ENCODE data around the gene RBM10.

The RBM10 gene

DNA sequence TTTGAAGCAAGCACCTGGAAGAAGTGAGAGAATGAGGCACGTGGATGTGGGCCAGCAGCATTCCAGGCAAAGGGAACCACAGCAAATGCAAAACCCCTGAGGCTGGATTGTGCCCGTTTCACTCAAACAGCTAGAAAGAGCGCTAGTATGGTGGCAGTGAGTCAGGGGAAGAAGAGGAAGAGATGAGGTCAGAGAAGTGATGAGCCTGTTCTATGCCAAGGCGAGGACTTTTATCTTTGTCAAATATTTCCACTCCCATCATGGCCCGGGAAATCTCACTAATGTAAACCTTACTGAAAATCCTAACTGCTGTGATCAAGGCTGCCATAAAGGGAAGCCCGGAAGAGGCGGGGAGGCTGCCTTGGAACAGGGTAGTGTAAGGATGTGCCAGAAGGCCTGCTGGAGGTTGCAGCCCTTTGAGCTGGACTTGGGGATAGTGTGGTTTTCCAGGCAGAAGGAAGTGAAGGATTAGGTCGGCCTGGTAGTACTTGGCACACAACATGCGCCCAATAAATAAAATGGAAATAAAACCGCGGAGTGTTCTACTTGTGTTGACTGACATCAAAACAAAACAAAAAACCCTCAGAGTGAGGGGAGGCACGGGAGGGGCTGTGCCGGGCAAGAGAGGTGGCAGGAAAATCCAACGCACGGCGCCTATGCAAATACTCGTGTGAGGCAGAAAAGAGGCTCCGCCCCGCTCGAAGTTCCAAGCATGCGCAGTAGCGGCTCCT lies 72.3 kb downstream of the RBM10 start:
- TF ChIP-seq, protein P1, sequence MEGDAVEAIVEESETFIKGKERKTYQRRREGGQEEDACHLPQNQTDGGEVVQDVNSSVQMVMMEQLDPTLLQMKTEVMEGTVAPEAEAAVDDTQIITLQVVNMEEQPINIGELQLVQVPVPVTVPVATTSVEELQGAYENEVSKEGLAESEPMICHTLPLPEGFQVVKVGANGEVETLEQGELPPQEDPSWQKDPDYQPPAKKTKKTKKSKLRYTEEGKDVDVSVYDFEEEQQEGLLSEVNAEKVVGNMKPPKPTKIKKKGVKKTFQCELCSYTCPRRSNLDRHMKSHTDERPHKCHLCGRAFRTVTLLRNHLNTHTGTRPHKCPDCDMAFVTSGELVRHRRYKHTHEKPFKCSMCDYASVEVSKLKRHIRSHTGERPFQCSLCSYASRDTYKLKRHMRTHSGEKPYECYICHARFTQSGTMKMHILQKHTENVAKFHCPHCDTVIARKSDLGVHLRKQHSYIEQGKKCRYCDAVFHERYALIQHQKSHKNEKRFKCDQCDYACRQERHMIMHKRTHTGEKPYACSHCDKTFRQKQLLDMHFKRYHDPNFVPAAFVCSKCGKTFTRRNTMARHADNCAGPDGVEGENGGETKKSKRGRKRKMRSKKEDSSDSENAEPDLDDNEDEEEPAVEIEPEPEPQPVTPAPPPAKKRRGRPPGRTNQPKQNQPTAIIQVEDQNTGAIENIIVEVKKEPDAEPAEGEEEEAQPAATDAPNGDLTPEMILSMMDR (conservative IDR thresholded peaks at IDR 0.05; ENCODE audit: low read depth, low read length): no peak
- peak overlapping the region; percentile 32 for H3K4me3 ChIP-seq (ENCODE audit: low read length)
- DNase-seq (ENCODE audit: low read depth): no peak

- TF ChIP-seq, protein P1 (conservative IDR thresholded peaks at IDR 0.05; ENCODE audit: low read depth, low read length): no peak
- DNase-seq (ENCODE audit: low read depth): peak; percentile 98
Observed at GRCh38 chrX:47217852-47218279, 72.8 kb downstream of the RBM10 start.

GRCh38 chrX:47218280-47218919 lies 73.4 kb downstream of the RBM10 start, which contains the start of gene CDK16:
TSS of gene CDK16 (plus strand) at chrX:47218681. CDS start at chrX:47223558, 4,877 bp downstream.
- H3K4me3 ChIP-seq (ENCODE audit: low read length): peak within 1 kb of the TSS; percentile 68
- DNase-seq (ENCODE audit: low read depth): peak; percentile 57
- TF ChIP-seq, protein P1 (conservative IDR thresholded peaks at IDR 0.05; ENCODE audit: low read depth, low read length): no peak

More at GRCh38 chrX:47217852-47218279, 72.8 kb downstream of the RBM10 start:
- peak overlapping the region; percentile 68 for H3K4me3 ChIP-seq (ENCODE audit: low read length)

DNA sequence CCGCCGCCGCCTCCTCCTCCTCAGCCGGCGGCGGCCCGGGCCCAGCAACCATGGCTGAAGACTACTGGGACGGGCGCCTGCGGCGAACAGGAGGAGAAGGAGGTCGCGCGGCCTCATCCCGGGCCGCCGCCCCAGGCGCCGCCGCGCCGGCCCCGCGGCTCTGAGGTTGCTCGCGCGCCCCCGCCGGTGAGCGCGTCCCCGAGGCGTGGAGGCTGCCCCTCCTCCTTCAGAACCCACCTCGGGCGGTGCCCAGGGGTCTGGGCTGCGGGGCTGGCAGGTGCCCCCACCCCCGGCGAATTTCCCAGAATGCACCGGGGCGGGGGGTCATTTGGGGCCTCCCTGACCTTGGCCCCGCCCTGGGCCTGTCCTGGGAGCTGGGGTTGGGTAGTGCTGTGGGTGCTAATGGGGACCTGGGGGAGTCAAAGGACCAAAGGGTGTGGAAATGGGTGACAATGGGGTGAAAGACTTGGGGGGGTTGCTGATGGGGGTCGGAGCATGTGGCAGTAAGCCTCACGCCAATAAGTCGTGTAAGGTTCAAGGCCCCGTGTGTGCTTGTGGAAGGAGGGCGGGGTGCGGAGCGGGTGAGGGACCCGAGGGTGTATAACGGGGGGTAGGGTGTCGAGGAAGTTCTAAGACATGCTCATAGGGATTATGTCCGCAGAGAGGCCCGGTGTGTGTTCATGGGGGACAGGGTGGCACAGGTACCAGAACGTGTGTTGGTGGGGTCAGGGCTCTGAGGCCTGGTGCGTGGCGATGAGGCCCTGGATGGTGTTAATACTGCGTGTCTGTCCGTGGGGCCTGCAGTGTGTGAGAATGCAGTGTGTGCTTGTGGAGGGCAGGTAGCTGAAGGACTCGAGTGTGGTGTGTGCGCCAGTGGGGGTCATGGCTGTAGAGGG lies 74.1 kb downstream of the RBM10 start:
- peak overlapping the region; percentile 68 for H3K4me3 ChIP-seq (ENCODE audit: low read length)
- TF ChIP-seq, protein P1 (conservative IDR thresholded peaks at IDR 0.05; ENCODE audit: low read depth, low read length): no peak
- DNase-seq (ENCODE audit: low read depth): no peak

GRCh38 chrX:47221756-47222155 lies 76.7 kb downstream of the RBM10 start:
- no peak for DNase-seq (ENCODE audit: low read depth)
- H3K4me3 ChIP-seq (ENCODE audit: low read length): no peak overlapping the region
- TF ChIP-seq, protein P1 (conservative IDR thresholded peaks at IDR 0.05; ENCODE audit: low read depth, low read length): no peak

- DNase-seq (ENCODE audit: low read depth): no peak
- H3K4me3 ChIP-seq (ENCODE audit: low read length): no peak overlapping the region
- TF ChIP-seq, protein P1 (conservative IDR thresholded peaks at IDR 0.05; ENCODE audit: low read depth, low read length): no peak
Observed at GRCh38 chrX:47222751-47223350, 77.8 kb downstream of the RBM10 start.
